GM19467 (cell line): ENCODE data around the gene SRSF4.

Experiments
- ATAC-seq: cut with Tn5 transposase; IDR thresholded peaks from one replicate; pipeline ENCODE4 v1.9.1; 2021; ENCODE audit warnings: mild to moderate bottlenecking, moderate library complexity; ENCODE audit not compliant: unreplicated experiment

SRSF4 gene

GRCh38 chr1:29201595-29202051, 19.9 kb upstream of the SRSF4 start:
- ATAC-seq: no peak

GRCh38 chr1:29200906-29201594, 19.4 kb upstream of the SRSF4 start:
- ATAC-seq: no peak

GRCh38 chr1:29197993-29198392, 16.3 kb upstream of the SRSF4 start:
- no peak for ATAC-seq

- no peak for ATAC-seq
Observed at GRCh38 chr1:29197590-29197924, 15.9 kb upstream of the SRSF4 start.

GRCh38 chr1:29196863-29197589, 15.3 kb upstream of the SRSF4 start:
- no peak for ATAC-seq

- ATAC-seq: no peak
Observed at GRCh38 chr1:29195881-29196291, 14.2 kb upstream of the SRSF4 start.

GRCh38 chr1:29193879-29194455, 12.3 kb upstream of the SRSF4 start:
- ATAC-seq: no peak

- ATAC-seq: no peak
Observed at GRCh38 chr1:29190718-29191117, 9.0 kb upstream of the SRSF4 start.

- ATAC-seq: no peak
Observed at GRCh38 chr1:29186707-29187106, 5.0 kb upstream of the SRSF4 start.

- no peak for ATAC-seq
Observed at GRCh38 chr1:29186252-29186651, 4.6 kb upstream of the SRSF4 start.

- no peak for ATAC-seq
Observed at GRCh38 chr1:29183287-29183686, 1.6 kb upstream of the SRSF4 start.

- no peak for ATAC-seq
Observed at GRCh38 chr1:29180497-29181412, 945 bp downstream of the SRSF4 start.

- ATAC-seq: no peak
Observed at GRCh38 chr1:29179641-29180184, 2.0 kb downstream of the SRSF4 start.

GRCh38 chr1:29177022-29177705, 4.5 kb downstream of the SRSF4 start:
- no peak for ATAC-seq

GRCh38 chr1:29176576-29176975, 5.1 kb downstream of the SRSF4 start:
- ATAC-seq: no peak

- ATAC-seq: no peak
Observed at GRCh38 chr1:29172415-29172939, 9.2 kb downstream of the SRSF4 start.

- no peak for ATAC-seq
Observed at GRCh38 chr1:29171521-29171920, 10.2 kb downstream of the SRSF4 start.

GRCh38 chr1:29171089-29171488, 10.6 kb downstream of the SRSF4 start:
- ATAC-seq: no peak

- ATAC-seq: no peak
Observed at GRCh38 chr1:29169976-29170375, 11.7 kb downstream of the SRSF4 start.

GRCh38 chr1:29167904-29168303, 13.8 kb downstream of the SRSF4 start:
- ATAC-seq: no peak
